Vagina (tissue), 2 donors: Measurements from ENCODE around the gene LRMDA.

ENCODE experiments used
- POLR2A ChIP-seq, 2 donors: fragments of 450-650 bp; IDR thresholded peaks; one replicate each; pipeline ENCODE4 v1.6.1; 2017; ENCODE audit warnings: antibody characterized with exemption in 2 of 2, mild to moderate bottlenecking in 2 of 2, moderate library complexity in 2 of 2
- POLR2AphosphoS5 ChIP-seq, 2 donors: sonication (generic); formaldehyde crosslinking; IDR thresholded peaks; one replicate each; pipeline ENCODE4 v1.9.0; 2017; ENCODE audit warnings: antibody characterized with exemption in 2 of 2, mild to moderate bottlenecking in 2 of 2, low read depth in 1 of 2; ENCODE audit not compliant: insufficient read depth in 1 of 2
- TF ChIP-seq, protein P1 (sequence below), 3 experiments: fragments of 450-650 bp in 2 of 3; fragments of 200-600 bp in 1 of 3; sonication (generic) in 1 of 3; IDR thresholded peaks; one replicate each; pipeline ENCODE4 v1.5.1; 2017 to 2019; ENCODE audit warnings: antibody characterized with exemption in 3 of 3, mild to moderate bottlenecking in 2 of 3, moderate library complexity in 2 of 3

DNA sequence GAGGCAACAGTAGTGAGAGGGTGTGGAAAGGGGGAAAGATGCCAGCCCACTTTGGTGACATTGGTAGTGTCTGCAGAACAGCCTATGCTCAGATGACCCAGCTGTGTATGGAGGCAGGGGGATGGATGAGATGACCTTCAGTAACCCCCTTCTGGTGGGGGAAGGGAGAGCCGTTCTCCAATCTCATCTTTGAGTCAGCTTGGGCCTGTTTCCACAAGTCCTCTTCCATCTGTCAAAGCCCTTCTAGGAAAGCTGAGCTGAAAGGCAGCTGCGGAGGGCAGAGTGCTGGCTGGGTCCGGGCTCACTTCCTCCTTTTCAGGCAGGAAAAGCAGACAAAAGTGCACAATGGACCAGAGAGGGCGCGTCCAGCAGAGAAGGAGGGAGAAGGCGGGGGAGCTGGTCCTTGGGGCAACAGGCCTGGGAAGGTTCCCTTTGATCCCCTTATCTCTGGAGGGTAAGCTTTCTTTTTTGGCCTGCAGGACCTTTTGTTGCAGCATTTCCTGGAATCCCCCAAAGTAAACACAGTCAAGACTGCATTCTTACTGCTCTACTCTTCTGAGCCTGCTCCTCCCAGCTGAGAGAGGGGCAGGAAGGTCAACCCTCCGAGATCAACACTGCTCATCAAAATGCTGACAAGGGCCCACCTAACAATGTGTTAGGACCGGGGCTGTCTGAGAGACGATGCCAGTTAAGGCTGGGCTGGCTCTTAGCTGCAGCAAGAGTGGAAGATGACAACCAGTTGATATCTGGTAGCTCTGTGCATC is 1.2 kb upstream of the LRMDA start:
- TF ChIP-seq, protein P1, sequence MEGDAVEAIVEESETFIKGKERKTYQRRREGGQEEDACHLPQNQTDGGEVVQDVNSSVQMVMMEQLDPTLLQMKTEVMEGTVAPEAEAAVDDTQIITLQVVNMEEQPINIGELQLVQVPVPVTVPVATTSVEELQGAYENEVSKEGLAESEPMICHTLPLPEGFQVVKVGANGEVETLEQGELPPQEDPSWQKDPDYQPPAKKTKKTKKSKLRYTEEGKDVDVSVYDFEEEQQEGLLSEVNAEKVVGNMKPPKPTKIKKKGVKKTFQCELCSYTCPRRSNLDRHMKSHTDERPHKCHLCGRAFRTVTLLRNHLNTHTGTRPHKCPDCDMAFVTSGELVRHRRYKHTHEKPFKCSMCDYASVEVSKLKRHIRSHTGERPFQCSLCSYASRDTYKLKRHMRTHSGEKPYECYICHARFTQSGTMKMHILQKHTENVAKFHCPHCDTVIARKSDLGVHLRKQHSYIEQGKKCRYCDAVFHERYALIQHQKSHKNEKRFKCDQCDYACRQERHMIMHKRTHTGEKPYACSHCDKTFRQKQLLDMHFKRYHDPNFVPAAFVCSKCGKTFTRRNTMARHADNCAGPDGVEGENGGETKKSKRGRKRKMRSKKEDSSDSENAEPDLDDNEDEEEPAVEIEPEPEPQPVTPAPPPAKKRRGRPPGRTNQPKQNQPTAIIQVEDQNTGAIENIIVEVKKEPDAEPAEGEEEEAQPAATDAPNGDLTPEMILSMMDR (IDR thresholded peaks at IDR 0.05): no peak
- TF ChIP-seq POLR2AphosphoS5 (IDR thresholded peaks at IDR 0.05; ENCODE audit: insufficient read depth in 1 of 2, low read depth in 1 of 2): no peak
- TF ChIP-seq POLR2A (IDR thresholded peaks at IDR 0.05): no peak
